ENCODE measurements around the gene EEFSEC. TPM values are rescaled to one million over a fixed set of nuclear protein-coding genes. Genes with fewer than 3 reads are reported as not detected.

EEFSEC gene
- polyA plus RNA-seq, 1 experiment, result 16.3 TPM

DNA sequence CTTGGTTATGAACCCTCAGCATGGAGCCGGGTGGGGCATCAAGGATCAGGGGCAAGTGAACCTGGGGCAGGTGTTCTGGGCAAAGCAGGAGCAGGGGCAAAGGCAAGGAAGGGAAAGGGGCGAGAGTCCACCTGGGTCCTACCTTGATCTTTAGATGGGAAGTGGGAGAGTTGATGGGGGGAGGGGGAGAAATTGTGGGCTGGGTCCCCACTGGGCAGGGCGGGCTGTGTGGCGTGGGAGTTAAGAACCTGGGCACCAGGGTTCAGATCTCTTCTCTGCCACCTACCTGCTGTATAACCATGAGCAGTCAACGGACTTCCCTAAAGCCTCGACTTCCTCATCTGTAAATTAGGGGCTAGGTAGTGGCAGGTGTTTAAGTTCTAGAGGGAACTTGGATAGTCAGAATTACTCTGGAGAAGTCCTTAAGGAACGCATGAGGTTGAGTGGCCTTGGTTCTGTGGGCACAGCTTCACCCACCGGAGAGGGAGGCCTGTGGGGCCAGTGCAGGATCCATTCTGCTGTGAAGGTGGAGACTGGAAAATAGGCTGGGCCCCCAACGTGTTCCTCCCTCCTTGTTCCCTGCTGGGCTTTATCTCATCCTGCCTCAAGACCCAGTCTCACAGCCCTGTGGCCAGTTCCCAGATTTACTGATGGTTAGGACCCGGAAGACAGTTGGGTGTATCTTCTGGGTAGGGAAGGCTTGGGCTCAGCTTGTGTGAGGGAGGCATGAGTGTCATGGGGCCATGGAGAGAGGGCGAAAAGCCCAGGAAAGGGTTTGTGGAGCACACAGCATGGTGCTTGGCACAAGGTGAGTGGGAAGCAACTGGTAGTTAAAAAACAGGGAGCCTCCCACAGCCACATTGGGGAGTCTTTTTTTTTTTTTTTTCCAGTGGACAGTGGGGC lies 90.6 kb downstream of the EEFSEC start:
- DNase-seq (ENCODE audit: low read depth), result no peak
- POLR2A ChIA-PET, result no interaction called here
- TF ChIP-seq, protein P1, sequence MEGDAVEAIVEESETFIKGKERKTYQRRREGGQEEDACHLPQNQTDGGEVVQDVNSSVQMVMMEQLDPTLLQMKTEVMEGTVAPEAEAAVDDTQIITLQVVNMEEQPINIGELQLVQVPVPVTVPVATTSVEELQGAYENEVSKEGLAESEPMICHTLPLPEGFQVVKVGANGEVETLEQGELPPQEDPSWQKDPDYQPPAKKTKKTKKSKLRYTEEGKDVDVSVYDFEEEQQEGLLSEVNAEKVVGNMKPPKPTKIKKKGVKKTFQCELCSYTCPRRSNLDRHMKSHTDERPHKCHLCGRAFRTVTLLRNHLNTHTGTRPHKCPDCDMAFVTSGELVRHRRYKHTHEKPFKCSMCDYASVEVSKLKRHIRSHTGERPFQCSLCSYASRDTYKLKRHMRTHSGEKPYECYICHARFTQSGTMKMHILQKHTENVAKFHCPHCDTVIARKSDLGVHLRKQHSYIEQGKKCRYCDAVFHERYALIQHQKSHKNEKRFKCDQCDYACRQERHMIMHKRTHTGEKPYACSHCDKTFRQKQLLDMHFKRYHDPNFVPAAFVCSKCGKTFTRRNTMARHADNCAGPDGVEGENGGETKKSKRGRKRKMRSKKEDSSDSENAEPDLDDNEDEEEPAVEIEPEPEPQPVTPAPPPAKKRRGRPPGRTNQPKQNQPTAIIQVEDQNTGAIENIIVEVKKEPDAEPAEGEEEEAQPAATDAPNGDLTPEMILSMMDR (IDR thresholded peaks at IDR 0.05; ENCODE audit: insufficient read depth, low read depth, low read length), result no peak
- CTCF ChIA-PET, result no interaction called here
- Histone ChIP-seq H3K27me3 (ENCODE audit: control insufficient read depth, insufficient read depth, low read length) (no peaks in the 10 kb centered on the region), H3K36me3 (ENCODE audit: control insufficient read depth, insufficient read depth, low read length) (no peaks in the 10 kb centered on the region; the same call in 1 of the 2 replicates), H3K4me3 (ENCODE audit: low read depth, low read length) (no peak overlapping the region)

DNA sequence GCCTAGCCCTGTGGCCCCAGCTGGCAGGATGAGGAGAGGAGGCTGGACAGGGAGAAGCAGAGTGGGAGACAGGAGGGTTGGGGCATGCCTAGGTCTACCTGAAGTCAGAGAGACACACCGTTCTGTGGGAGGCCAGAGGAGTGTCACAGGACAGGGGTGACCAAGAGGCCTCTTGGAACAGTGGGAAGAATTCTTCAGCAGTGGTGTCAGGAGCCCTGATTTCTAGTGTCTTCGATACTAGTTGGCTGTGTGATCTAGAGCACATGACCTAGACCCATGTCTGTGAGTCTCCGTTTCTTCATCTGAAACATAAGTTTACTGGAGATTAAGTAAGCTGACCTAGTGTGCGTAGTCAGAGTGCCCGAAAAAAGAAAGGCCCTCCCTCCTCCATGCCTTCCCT lies 92.2 kb downstream of the EEFSEC start:
- Histone ChIP-seq H3K4me3 (ENCODE audit: low read depth, low read length) (no peak overlapping the region), H3K27me3 (ENCODE audit: control insufficient read depth, insufficient read depth, low read length) (no peaks in the 10 kb centered on the region), H3K36me3 (ENCODE audit: control insufficient read depth, insufficient read depth, low read length) (no peaks in the 10 kb centered on the region; the same call in none of the 2 replicates)
- CTCF ChIA-PET, result interaction anchor here (0.8 kb wide), 1 partner anchor 19 kb away, joined by 3 read pairs; no protein-coding TSS in a partner anchor
- POLR2A ChIA-PET, result no interaction called here
- TF ChIP-seq, protein P1 (IDR thresholded peaks at IDR 0.05; ENCODE audit: insufficient read depth, low read depth, low read length), result no peak
- DNase-seq (ENCODE audit: low read depth), result no peak

DNA sequence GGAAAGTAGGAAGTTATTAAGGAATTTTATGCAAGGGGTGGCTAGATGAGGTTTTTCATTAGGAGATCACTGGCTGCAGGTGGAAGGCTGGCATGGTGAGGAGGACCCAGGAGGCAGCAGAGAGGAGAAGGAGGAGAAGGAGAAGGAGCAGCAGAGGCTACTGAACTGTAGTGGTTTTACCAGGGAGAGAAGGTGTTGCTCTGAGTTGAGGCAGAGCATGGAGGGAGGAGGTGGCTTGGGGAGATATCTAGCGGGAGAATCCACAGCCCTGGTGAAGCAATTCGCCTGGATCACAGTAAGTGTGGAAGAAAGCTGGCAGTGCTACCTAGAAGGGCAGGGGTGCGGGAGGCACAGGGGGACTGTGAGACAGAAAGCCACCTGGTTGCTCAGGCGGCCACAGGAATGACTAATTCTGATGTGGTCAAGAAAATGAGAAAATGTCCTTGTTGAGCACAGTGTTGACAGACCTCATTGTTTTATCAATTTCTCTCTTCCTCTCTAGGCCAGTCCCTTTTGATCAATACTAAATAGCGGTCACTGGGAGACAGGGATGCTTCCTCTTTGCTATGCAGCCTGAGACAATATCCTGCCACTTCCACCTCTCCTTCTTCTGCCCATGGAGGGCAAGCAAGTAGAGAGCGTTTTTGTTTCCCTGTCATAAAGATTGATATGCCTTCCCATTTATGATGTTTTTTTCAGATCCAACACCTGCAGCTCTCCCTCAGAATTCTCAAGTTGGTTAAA lies 94.6 kb downstream of the EEFSEC start:
- TF ChIP-seq, protein P1 (IDR thresholded peaks at IDR 0.05; ENCODE audit: insufficient read depth, low read depth, low read length), result no peak
- no peak for DNase-seq (ENCODE audit: low read depth)
- no peaks in the 10 kb centered on the region; the same call in none of the 2 replicates for H3K36me3 ChIP-seq (ENCODE audit: control insufficient read depth, insufficient read depth, low read length)
- POLR2A ChIA-PET, result no interaction called here
- H3K27me3 ChIP-seq (ENCODE audit: control insufficient read depth, insufficient read depth, low read length), result no peaks in the 10 kb centered on the region
- CTCF ChIA-PET, result interaction anchor here (0.8 kb wide), 1 partner anchor 9 kb away, joined by 3 read pairs; no protein-coding TSS in a partner anchor
- H3K4me3 ChIP-seq (ENCODE audit: low read depth, low read length), result no peak overlapping the region

DNA sequence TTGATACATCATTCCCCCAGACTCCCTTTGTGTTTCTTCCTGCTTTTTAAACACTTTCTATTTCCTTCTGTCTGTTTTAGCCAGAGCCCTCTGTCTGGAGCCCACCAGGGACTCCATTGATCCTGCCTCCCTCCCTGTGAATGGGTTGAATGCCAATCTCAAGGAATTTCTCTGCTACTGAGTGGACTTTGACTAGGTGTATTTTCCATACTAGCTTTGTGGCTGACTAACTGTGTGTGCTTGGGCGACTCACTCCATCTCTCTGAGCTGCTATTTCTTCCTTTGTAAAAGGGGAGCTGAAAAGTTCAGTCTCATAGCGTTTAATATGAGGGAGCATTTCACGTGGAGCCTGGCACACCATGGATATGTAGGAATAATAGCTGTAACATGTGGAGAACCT lies 98.8 kb downstream of the EEFSEC start:
- POLR2A ChIA-PET, result no interaction called here
- no peak for DNase-seq (ENCODE audit: low read depth)
- no peaks in the 10 kb centered on the region for H3K27me3 ChIP-seq (ENCODE audit: control insufficient read depth, insufficient read depth, low read length)
- CTCF ChIA-PET, result interaction anchor here (2.7 kb wide), 1 partner anchor 26 kb away, joined by 13 read pairs; no protein-coding TSS in a partner anchor
- H3K4me3 ChIP-seq (ENCODE audit: low read depth, low read length), result no peak overlapping the region
- TF ChIP-seq, protein P1 (IDR thresholded peaks at IDR 0.05; ENCODE audit: insufficient read depth, low read depth, low read length), result no peak
- H3K36me3 ChIP-seq (ENCODE audit: control insufficient read depth, insufficient read depth, low read length), result no peaks in the 10 kb centered on the region; the same call in 1 of the 2 replicates

DNA sequence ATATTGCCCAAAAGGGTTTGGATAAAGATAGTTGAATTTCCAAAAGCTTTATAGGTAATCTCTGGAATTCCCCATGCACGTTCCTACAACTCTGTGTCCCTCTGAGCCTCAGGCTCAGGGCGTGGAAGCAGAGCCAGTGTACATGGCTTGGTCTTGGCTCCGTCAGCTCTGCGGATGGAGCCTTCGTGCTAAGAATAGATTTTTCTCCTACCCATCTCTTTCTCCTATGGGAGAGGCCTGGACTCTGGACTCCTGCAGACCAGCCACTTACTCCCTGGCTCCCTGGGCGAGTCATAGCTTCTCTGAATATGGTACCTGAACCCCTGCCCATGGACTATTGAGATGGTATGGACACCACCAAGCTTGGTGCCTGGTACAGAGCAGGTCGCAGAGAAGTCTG lies 99.9 kb downstream of the EEFSEC start:
- Histone ChIP-seq H3K4me3 (ENCODE audit: low read depth, low read length) (no peak overlapping the region), H3K27me3 (ENCODE audit: control insufficient read depth, insufficient read depth, low read length) (no peaks in the 10 kb centered on the region), H3K36me3 (ENCODE audit: control insufficient read depth, insufficient read depth, low read length) (no peaks in the 10 kb centered on the region; the same call in 1 of the 2 replicates)
- DNase-seq (ENCODE audit: low read depth), result no peak
- ChIA-PET POLR2A (no interaction called here), CTCF (interaction anchor here (0.8 to 2.7 kb wide), 2 partner anchors 27 to 173 kb away, joined by 3 to 13 read pairs; no protein-coding TSS in a partner anchor)
- TF ChIP-seq, protein P1 (IDR thresholded peaks at IDR 0.05; ENCODE audit: insufficient read depth, low read depth, low read length), result no peak

Data from BJ (cell line).